SU-DHL-6 (cell line): ENCODE measurements around the gene SCAF1.

Source experiments
- CTCF ChIP-seq: fragments of 200-600 bp; sonication (generic); IDR thresholded peaks from one replicate; pipeline ENCODE4 v1.5.1; 2017; ENCODE audit warnings: antibody characterized with exemption, mild to moderate bottlenecking, low read length, moderate library complexity; ENCODE audit not compliant: insufficient read depth, poor library complexity, severe bottlenecking
- EZH2phosphoT487 ChIP-seq: fragments of 200-600 bp; sonication (generic), shearing (Covaris generic); conservative IDR thresholded peaks from 2 replicates; pipeline ENCODE4 v1.6.1; 2018; ENCODE audit warnings: mild to moderate bottlenecking, antibody characterized with exemption, low read length, moderate library complexity, mixed read lengths

GRCh38 chr19:49686503-49687088, 44.6 kb downstream of the SCAF1 start:
- TF ChIP-seq CTCF, result no peak
- no peak for TF ChIP-seq EZH2phosphoT487
